Lung (tissue), 12 donors: ENCODE results near the gene SCARB1. TPM values are rescaled to one million over a fixed set of nuclear protein-coding genes. Genes with fewer than 3 reads are reported as not detected.

Source experiments
- ATAC-seq: fragments of 200-7000 bp; cut with Tn5 transposase; one replicate; pipeline ENCODE4 v1.9.1; 2020; ENCODE audit warnings: moderate number of reproducible peaks; ENCODE audit not compliant: insufficient read depth, low FRiP score
- DNase-seq, 3 donors: peaks; one replicate each; pipeline ENCODE4 v3.0.0-alpha.2; 2013 to 2017
- H3K27ac ChIP-seq, 2 donors: one replicate each; pipeline ENCODE4 v1.5.1; 2013; ENCODE audit warnings: mild to moderate bottlenecking in 2 of 2, moderate library complexity in 2 of 2, control low read depth in 1 of 2, inconsistent platforms in 1 of 2, low read depth in 1 of 2, low read length in 1 of 2
- H3K27me3 ChIP-seq, 3 donors: one replicate each; pipeline ENCODE4 v1.5.1; 2013; ENCODE audit warnings: low read length in 2 of 3; ENCODE audit not compliant: control insufficient read depth in 3 of 3, insufficient read depth in 3 of 3
- H3K36me3 ChIP-seq, 4 donors: one replicate each; pipeline ENCODE4 v1.5.1; 2013; ENCODE audit warnings: low read length in 4 of 4, mild to moderate bottlenecking in 1 of 4, moderate library complexity in 1 of 4; ENCODE audit not compliant: control insufficient read depth in 4 of 4, insufficient read depth in 4 of 4
- H3K4me1 ChIP-seq, 5 donors: one replicate each; pipeline ENCODE4 v1.5.1; 2013; ENCODE audit warnings: low read length in 5 of 5, mild to moderate bottlenecking in 2 of 5, moderate library complexity in 1 of 5; ENCODE audit not compliant: control insufficient read depth in 5 of 5, insufficient read depth in 5 of 5
- H3K4me3 ChIP-seq: one replicate; pipeline ENCODE4 v1.5.1; 2013; ENCODE audit warnings: mild to moderate bottlenecking, control low read depth, moderate library complexity
- H3K9ac ChIP-seq, 2 donors: one replicate each; pipeline ENCODE4 v1.5.1; 2013; ENCODE audit warnings: low read length in 2 of 2, control low read depth in 1 of 2; ENCODE audit not compliant: insufficient read depth in 1 of 2
- H3K9me3 ChIP-seq, 4 donors: one replicate each; pipeline ENCODE4 v1.5.1; 2013; ENCODE audit warnings: low read length in 3 of 4, mild to moderate bottlenecking in 1 of 4, moderate library complexity in 1 of 4; ENCODE audit not compliant: control insufficient read depth in 4 of 4, insufficient read depth in 3 of 4
- CTCF ChIP-seq: IDR thresholded peaks from 2 replicates; pipeline ENCODE4 v1.5.1; 2012; ENCODE audit warnings: mild to moderate bottlenecking; ENCODE audit errors: control extremely low read depth, extremely low read depth
- WGBS, 2 donors: extraction: QIAGEN DNeasy Blood & Tissue Kit; methylation state at CpG; one replicate each; pipeline ENCODE4 v1.1.7; 2013; 5-methylcytosine and 5-hydroxymethylcytosine counted together
- polyA plus RNA-seq, 2 donors: library from polyadenylated mRNA; stranded (reverse); fragments of 200-250 nt; gene quantifications; one replicate each; pipeline ENCODE4 v1.2.1, GENCODE V29; 2013
- total RNA-seq, 2 donors: library from RNA; depleted of rRNA in 1 of 2; stranded (reverse); fragments of >200 nt in 1 of 2; gene quantifications; one replicate each; pipeline ENCODE4 v1.2.1, GENCODE V29; 2014 to 2021
- donor health status: control.
- donor health status: control.
- donor health status: Bipolar disorder and iron deficiency.
- donor health status: healthy.
- donor health status: DM: yes; HTN: yes; CAD: no.

SCARB1 gene
- total and polyA plus RNA-seq, 4 donors = 11.9 to 31.3 (median 28.8) TPM

- no peak overlapping the region for H3K9ac ChIP-seq
- peaks cover 0 to 21% (median 4%) of the 10 kb centered on the region in 5 donors for H3K4me1 ChIP-seq
- DNase-seq = no peak
- H3K4me3 ChIP-seq = no peak overlapping the region
- TF ChIP-seq CTCF = no peak
- no peaks in the 10 kb centered on the region for H3K9me3 ChIP-seq
- no peaks in the 10 kb centered on the region for H3K27me3 ChIP-seq
- no peak for ATAC-seq
- no peaks in the 10 kb centered on the region for H3K36me3 ChIP-seq
- WGBS, 2 donors = 78 to 84% methylated on average over 15 of the region's 15 CpGs
- H3K27ac ChIP-seq = no peak overlapping the region
These were observed 116.1 kb downstream of the SCARB1 start for GRCh38 chr12:124747426-124748161.

- H3K27ac ChIP-seq = peak overlapping the region in 1 of 2 donors; percentile 74
- H3K36me3 ChIP-seq = no peaks in the 10 kb centered on the region
- no peak overlapping the region for H3K9ac ChIP-seq
- no peaks in the 10 kb centered on the region for H3K27me3 ChIP-seq
- H3K4me1 ChIP-seq = peaks cover 0 to 29% (median 8%) of the 10 kb centered on the region in 5 donors
- no peak overlapping the region for H3K4me3 ChIP-seq
- no peaks in the 10 kb centered on the region for H3K9me3 ChIP-seq
- no peak for TF ChIP-seq CTCF
- 82 to 90% methylated on average over 10 of the region's 10 CpGs for WGBS, 2 donors
- ATAC-seq (no peak), DNase-seq (no peak)
These were observed 116.8 kb downstream of the SCARB1 start for GRCh38 chr12:124746649-124747425.

- peaks cover 0 to 29% (median 8%) of the 10 kb centered on the region in 5 donors for H3K4me1 ChIP-seq
- no peak overlapping the region for H3K4me3 ChIP-seq
- H3K36me3 ChIP-seq = no peaks in the 10 kb centered on the region
- no peaks in the 10 kb centered on the region for H3K27me3 ChIP-seq
- no peak for TF ChIP-seq CTCF
- 7 to 8% methylated on average over 20 to 25 of the region's 25 CpGs for WGBS, 2 donors
- peak overlapping the region; percentile 63 to 74 for H3K27ac ChIP-seq
- no peaks in the 10 kb centered on the region for H3K9me3 ChIP-seq
- DNase-seq (peak; percentile 97 to 99 (median 98)), ATAC-seq (peak; percentile 82)
- peak overlapping the region in 1 of 2 donors; percentile 68 for H3K9ac ChIP-seq
These were observed 117.6 kb downstream of the SCARB1 start for GRCh38 chr12:124745891-124746570.
